GM19452 (cell line): ENCODE data around the gene OR5H2.
A peak's percentile ranks its signal among the peaks of the same experiment; 100 is the strongest.

Source experiments
- ATAC-seq: cut with Tn5 transposase; IDR thresholded peaks from one replicate; pipeline ENCODE4 v1.9.1; 2021; ENCODE audit not compliant: unreplicated experiment

Gene OR5H2

GRCh38 chr3:98329392-98330124 lies 47.3 kb downstream of the OR5H2 start:
- peak; percentile 59 for ATAC-seq

- ATAC-seq, result no peak
Measured at GRCh38 chr3:98331329-98331728, 49.0 kb downstream of the OR5H2 start.
